Articular chondrocyte of knee joint (primary cell): Measurements from ENCODE around the gene TMEM72. TPM values are rescaled to one million over a fixed set of nuclear protein-coding genes. Genes with fewer than 3 reads are reported as not detected.

Experiments
- total RNA-seq: library from RNA; depleted of rRNA; stranded (reverse); fragments of >200 nt; gene quantifications from 2 replicates; pipeline ENCODE4 v1.2.3, GENCODE V29; 2012

TMEM72 gene
- total RNA-seq = not detected in 2 replicates

GRCh38 chr10:44911081-44911540 lies at the start of gene TMEM72:
Gene TMEM72 (plus strand): TSS chr10:44911337. CDS start chr10:44911513, 176 bp downstream.

GRCh38 chr10:44959247-44960087 lies 48.3 kb downstream of the TMEM72 start, which contains the start of gene RASSF4:
Gene RASSF4 (plus strand): TSS chr10:44959802. CDS start chr10:44970203, 10,401 bp downstream.

GRCh38 chr10:44978570-44979280 lies 67.6 kb downstream of the TMEM72 start, which contains the start of gene DEPP1:
Gene DEPP1 (minus strand): TSS chr10:44978809. CDS start chr10:44978030, 779 bp downstream.

Other genes starting within 250 kb of the TMEM72 start
- 5.6 and 6.7 TPM in 2 replicates for gene RASSF4, start 48.5 kb downstream of the TMEM72 start, total RNA-seq
- 87.3 and 140 TPM in 2 replicates for gene DEPP1, start 67.5 kb downstream of the TMEM72 start, total RNA-seq
- gene ZNF22, start 89.6 kb downstream of the TMEM72 start, total RNA-seq = 16.1 and 16.8 TPM in 2 replicates